ENCODE measurements around the gene SPRN.

The SPRN gene

DNA sequence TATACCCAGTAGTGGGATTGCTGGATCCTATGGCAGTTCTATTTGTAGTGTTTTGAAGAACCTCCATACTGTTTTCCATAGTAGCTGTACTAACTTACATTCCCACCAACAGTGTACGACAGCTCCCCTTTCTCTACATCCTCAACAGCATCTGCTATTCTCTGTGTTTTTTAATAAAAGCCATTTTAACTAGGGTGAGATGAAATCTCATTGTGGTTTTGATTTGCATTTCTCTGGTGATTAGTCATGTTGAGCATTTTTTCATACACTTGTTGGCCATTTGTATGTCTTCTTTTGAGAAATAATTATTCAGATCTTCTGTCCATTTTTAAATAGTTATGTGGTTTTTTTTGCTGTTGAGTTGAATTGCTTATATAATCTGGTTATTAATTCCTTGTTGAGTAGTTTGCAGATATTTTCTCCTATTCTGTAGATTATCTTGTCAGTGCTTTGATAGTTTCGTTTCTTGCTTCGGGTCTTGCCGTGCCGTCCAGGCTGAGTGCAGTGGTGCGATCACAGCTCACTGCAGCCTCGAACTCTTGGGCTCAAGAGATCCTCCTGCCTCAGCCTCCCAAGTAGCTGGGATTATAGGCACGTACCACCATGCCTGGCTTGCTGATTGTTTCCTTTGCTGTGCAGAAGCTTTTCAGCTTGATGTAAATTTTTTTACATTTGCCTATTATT, 18.4 kb downstream of the SPRN start:
- DNase-seq (ENCODE audit: low read depth in 2 of 2): no peak

- no peak for DNase-seq (ENCODE audit: low read depth in 2 of 2)
Observed at GRCh38 chr10:133405272-133405671, 19.2 kb downstream of the SPRN start.

DNA sequence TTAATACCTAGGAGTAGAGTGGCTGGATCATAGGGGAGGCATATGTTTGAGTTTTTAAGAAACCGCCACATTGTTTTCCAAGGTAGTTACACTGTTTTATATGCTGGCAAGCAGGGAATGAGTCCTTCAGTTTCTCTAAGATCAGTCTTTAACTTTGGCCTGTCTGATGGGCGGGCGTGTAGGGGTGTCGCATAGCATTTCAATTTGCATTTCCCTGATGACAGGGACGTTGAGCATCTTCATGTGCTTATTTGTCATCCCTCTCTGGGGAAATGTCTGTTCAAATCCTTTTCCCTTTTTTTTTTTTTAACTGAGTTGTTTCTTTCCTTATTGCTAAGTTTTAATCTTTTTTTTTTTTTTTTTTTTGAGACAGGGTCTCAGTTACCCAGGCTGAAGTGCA, 20.6 kb downstream of the SPRN start:
- DNase-seq (ENCODE audit: low read depth in 2 of 2): no peak

GRCh38 chr10:133403359-133403758, 21.1 kb downstream of the SPRN start:
- no peak for DNase-seq (ENCODE audit: low read depth in 2 of 2)

DNA sequence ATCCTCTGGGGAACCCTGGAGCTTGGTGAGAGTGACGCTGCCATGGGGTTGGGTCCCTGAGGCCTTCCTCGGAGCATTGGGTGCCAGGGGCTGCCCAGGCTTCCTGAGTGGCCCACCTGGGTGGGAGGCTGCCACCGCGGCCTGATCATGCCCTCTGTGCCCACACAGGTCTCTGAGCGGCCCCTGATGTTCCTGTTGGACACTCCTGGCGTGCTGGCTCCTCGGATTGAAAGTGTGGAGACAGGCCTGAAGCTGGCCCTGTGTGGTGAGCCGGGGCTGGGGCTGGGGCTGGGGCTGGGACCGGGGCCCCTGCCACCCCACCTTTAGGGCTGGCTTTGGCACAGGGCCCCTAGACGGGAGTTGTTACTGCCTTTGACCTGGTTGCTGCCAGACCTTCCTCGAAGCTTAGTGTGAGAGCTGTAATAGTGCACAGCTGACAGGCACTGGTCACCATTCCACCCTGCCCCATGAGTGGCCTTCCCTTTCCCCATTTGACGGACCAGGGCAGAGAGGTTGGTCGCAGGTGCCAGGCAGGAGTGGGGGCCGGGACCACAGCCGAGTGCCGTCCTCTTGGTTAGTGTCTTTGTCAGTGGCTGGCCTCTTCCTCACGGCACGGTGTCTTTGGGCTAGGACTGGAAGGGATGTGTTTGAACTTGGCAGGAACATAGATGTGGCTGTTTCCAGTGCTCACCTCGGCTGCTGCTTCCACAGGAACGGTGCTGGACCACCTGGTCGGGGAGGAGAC, 22.3 kb downstream of the SPRN start:
- DNase-seq (ENCODE audit: low read depth in 2 of 2): no peak

DNA sequence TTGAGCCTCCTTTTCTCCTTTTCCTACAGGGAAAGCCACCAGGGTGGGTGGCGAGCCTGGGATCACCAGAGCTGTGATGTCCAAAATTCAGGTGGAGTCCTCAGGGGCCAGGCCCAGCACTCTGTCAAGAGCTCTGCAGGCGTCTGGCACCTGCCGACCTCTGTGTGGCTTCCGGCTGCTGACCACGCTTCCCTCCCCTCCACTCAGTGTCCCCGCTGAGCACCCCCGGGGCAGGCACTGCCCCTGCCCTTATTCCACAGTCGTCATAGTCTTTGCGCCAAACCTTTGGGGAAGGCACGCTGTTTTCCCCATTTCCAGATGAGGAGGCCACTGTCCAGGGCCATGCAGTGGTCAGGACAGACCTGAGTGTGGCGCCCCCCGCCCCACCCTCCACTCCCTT, 22.9 kb downstream of the SPRN start:
- no peak for DNase-seq (ENCODE audit: low read depth in 2 of 2)

- DNase-seq (ENCODE audit: low read depth in 2 of 2): no peak
Observed at GRCh38 chr10:133400624-133401424, 23.6 kb downstream of the SPRN start.

GRCh38 chr10:133399123-133399601, 25.3 kb downstream of the SPRN start:
- no peak for DNase-seq (ENCODE audit: low read depth in 2 of 2)

DNA sequence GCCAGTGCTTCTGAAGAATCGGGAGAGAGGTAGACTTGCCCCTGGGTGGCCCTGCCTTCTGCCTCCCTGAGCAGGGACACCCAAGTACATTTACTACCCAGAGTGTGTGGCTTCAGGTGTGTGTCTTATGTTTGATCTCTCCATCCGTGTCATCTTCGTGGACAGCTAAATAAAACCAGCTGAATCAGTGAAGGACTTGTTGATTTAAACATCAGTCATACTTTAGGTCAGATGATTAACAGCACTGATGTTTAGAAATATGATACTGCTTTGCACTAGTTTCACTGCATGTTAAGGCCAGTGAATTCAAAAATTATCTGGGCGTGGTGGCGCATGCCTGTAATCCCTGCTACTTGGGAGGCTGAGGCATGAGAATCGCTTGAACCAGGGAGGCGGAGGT, 26.5 kb downstream of the SPRN start:
- no peak for DNase-seq (ENCODE audit: low read depth in 2 of 2)

GRCh38 chr10:133396035-133396624, 28.3 kb downstream of the SPRN start:
- no peak for DNase-seq (ENCODE audit: low read depth in 2 of 2)

- no peak for DNase-seq (ENCODE audit: low read depth in 2 of 2)
Observed at GRCh38 chr10:133394801-133395221, 29.6 kb downstream of the SPRN start.

GRCh38 chr10:133394064-133394663, 30.3 kb downstream of the SPRN start, which contains the start of gene MTG1:
Gene MTG1 (plus strand): TSS chr10:133394157. CDS start chr10:133394221, 64 bp downstream.
- peak; percentile 78 to 93 for DNase-seq (ENCODE audit: low read depth in 2 of 2)

DNA sequence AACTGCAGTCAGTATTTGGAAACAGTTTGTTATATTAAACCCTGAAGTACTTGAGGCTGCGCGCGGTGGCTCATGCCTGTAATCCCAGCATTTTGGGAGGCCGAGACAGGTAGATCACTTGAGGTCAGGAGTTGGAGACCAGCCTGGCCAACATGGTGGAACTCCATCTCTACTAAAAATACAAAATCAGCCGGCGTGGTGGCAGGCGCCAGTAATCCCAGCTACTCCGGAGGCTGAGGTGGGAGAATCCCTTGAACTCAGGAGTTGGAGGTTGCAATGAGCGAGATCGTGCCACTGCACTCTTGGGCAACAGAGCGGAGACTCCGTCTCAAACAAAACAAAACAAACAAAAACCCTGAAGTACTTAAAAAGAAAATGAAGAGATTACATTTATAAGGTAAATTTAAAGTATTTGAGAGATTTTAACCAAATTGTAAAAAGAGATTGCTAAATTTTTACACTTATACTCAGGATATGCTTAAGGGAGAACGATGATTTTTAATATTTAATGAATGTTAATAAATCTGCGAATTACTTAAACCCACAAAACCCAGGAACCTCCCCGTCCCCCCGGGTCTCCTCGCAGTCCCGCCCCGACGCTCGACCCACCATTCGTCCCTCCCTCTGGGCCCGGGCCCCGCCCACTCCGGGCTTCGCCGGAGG, 30.9 kb downstream of the SPRN start:
- DNase-seq (ENCODE audit: low read depth in 2 of 2): no peak

GRCh38 chr10:133391761-133392518, 32.5 kb downstream of the SPRN start:
- DNase-seq (ENCODE audit: low read depth in 2 of 2): peak in 1 of 2 donors; percentile 22

GRCh38 chr10:133391249-133391635, 33.2 kb downstream of the SPRN start:
- DNase-seq (ENCODE audit: low read depth in 2 of 2): no peak

DNA sequence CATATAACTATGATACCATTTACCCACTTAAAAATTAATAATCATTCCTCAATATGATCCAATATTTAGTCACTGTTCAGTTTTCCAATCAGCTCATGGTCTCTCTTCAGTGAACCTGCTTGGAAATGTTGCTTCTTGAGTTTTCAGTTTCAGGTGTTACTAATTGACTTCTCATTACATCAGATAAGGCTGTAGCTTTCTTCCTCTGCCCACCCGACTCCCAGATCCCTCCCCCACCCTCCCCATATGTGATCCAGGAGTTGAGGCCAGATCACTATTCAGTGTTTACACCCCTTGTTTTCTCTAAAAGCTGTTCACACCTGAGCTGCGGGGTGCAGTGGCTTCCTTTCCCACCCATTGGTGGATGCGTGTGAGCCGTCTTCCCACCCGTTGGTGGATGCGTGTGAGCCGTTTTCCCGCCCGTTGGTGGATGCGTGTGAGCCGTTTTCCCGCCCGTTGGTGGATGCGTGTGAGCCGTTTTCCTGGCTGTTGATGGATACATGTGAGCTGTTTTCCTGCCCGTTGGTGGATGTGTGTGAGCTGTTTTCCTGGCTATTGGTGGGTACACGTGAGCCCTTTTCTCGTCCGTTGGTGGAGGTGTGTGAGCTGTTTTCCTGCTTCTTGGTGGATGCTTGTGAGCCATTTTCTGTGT, 33.7 kb downstream of the SPRN start:
- DNase-seq (ENCODE audit: low read depth in 2 of 2): no peak

- DNase-seq (ENCODE audit: low read depth in 2 of 2): peak in 1 of 2 donors; percentile 20
Observed at GRCh38 chr10:133388973-133389818, 35.2 kb downstream of the SPRN start.

GRCh38 chr10:133388236-133388972, 36.0 kb downstream of the SPRN start:
- no peak for DNase-seq (ENCODE audit: low read depth in 2 of 2)
